Suprapubic skin (tissue), 4 donors: ENCODE data around the gene DNPH1. TPM values are rescaled to one million over a fixed set of nuclear protein-coding genes. Genes with fewer than 3 reads are reported as not detected.

ENCODE experiments used
- DNase-seq, 2 donors: peaks; one replicate each; pipeline ENCODE4 v3.0.0-alpha.2; 2019; ENCODE audit warnings: low spot score in 2 of 2
- H3K27ac ChIP-seq: fragments of 200-600 bp; sonication (generic); one replicate; pipeline ENCODE4 v1.5.1; 2019
- H3K27me3 ChIP-seq: fragments of 200-600 bp; sonication (generic); one replicate; pipeline ENCODE4 v1.5.1; 2019
- H3K36me3 ChIP-seq: fragments of 200-600 bp; sonication (generic); one replicate; pipeline ENCODE4 v1.5.1; 2019
- H3K4me1 ChIP-seq: fragments of 200-600 bp; sonication (generic); one replicate; pipeline ENCODE4 v1.5.1; 2019
- H3K4me3 ChIP-seq: fragments of 200-600 bp; sonication (generic); one replicate; pipeline ENCODE4 v1.5.1; 2019; ENCODE audit warnings: mild to moderate bottlenecking
- H3K9me3 ChIP-seq: fragments of 200-600 bp; sonication (generic); one replicate; pipeline ENCODE4 v1.5.1; 2019
- CTCF ChIP-seq, 2 donors: fragments of 200-600 bp in 1 of 2; fragments of 450-650 bp in 1 of 2; sonication (generic) in 1 of 2; IDR thresholded peaks; one replicate each; pipeline ENCODE4 v1.5.1; 2016 to 2019; ENCODE audit warnings: antibody characterized with exemption in 2 of 2, mild to moderate bottlenecking in 1 of 2, moderate library complexity in 1 of 2
- EP300 ChIP-seq: sonication (generic); formaldehyde crosslinking; IDR thresholded peaks from one replicate; pipeline ENCODE4 v1.6.1; 2017; ENCODE audit warnings: antibody characterized with exemption
- POLR2A ChIP-seq, 2 donors: fragments of 450-650 bp; IDR thresholded peaks; one replicate each; pipeline ENCODE4 v1.6.1; 2017; ENCODE audit warnings: antibody characterized with exemption in 2 of 2, mild to moderate bottlenecking in 2 of 2, moderate library complexity in 2 of 2
- POLR2AphosphoS5 ChIP-seq, 3 donors: sonication (generic); formaldehyde crosslinking; IDR thresholded peaks; one replicate each; pipeline ENCODE4 v1.6.1; 2017; ENCODE audit warnings: antibody characterized with exemption in 3 of 3
- WGBS: methylation state at CpG from one replicate; pipeline ENCODE4 v1.1.5; 2018; 5-methylcytosine and 5-hydroxymethylcytosine counted together
- total RNA-seq, 4 donors: library from RNA; depleted of rRNA; stranded (reverse); fragments of >200 nt; gene quantifications; one replicate each; pipeline ENCODE4 v1.1.0, GENCODE V29; 2016

The DNPH1 gene
- total RNA-seq, 4 donors from 2014 or later = 21.9 to 88.4 (median 74.4) TPM

GRCh38 chr6:43254138-43254817, 25.0 kb upstream of the DNPH1 start:
- H3K4me1 ChIP-seq = peaks cover 7% of the 10 kb centered on the region
- TF ChIP-seq POLR2A (IDR thresholded peaks at IDR 0.05) (no peak), POLR2AphosphoS5 (IDR thresholded peaks at IDR 0.05) (no peak), EP300 (no peak), CTCF (IDR thresholded peaks at IDR 0.05) (no peak)
- no peaks in the 10 kb centered on the region for H3K36me3 ChIP-seq
- H3K27me3 ChIP-seq = peaks cover 67% of the 10 kb centered on the region
- no peak overlapping the region for H3K4me3 ChIP-seq
- H3K9me3 ChIP-seq = no peaks in the 10 kb centered on the region
- no peak overlapping the region for H3K27ac ChIP-seq
- DNase-seq = no peak
- WGBS = 97% methylated on average over 11 of the region's 15 CpGs

- H3K27me3 ChIP-seq = peaks cover 67% of the 10 kb centered on the region
These were observed 24.1 kb upstream of the DNPH1 start for GRCh38 chr6:43253401-43253800.

GRCh38 chr6:43250992-43251373, 21.7 kb upstream of the DNPH1 start:
- Histone ChIP-seq H3K9me3 (no peaks in the 10 kb centered on the region), H3K4me1 (peaks cover 22% of the 10 kb centered on the region), H3K4me3 (no peak overlapping the region), H3K27me3 (peaks cover 68% of the 10 kb centered on the region), H3K36me3 (no peaks in the 10 kb centered on the region), H3K27ac (no peak overlapping the region)
- no peak for DNase-seq
- 10% methylated on average over 8 of the region's 8 CpGs for WGBS
- TF ChIP-seq CTCF (IDR thresholded peaks at IDR 0.05) = no peak
- no peak for TF ChIP-seq POLR2A (IDR thresholded peaks at IDR 0.05)
- TF ChIP-seq EP300 = no peak
- TF ChIP-seq POLR2AphosphoS5 (IDR thresholded peaks at IDR 0.05) = no peak

More at GRCh38 chr6:43253401-43253800, 24.1 kb upstream of the DNPH1 start:
- DNase-seq = no peak
- no peak overlapping the region for H3K4me3 ChIP-seq
- TF ChIP-seq EP300 (no peak), CTCF (IDR thresholded peaks at IDR 0.05) (no peak), POLR2AphosphoS5 (IDR thresholded peaks at IDR 0.05) (no peak), POLR2A (IDR thresholded peaks at IDR 0.05) (no peak)
- no peak overlapping the region for H3K27ac ChIP-seq
- no peaks in the 10 kb centered on the region for H3K36me3 ChIP-seq
- WGBS = 92% methylated on average over 10 of the region's 11 CpGs
- no peaks in the 10 kb centered on the region for H3K9me3 ChIP-seq
- peaks cover 7% of the 10 kb centered on the region for H3K4me1 ChIP-seq

GRCh38 chr6:43248791-43249190, 19.5 kb upstream of the DNPH1 start:
- Histone ChIP-seq H3K4me3 (no peak overlapping the region), H3K9me3 (no peaks in the 10 kb centered on the region), H3K36me3 (no peaks in the 10 kb centered on the region), H3K4me1 (peaks cover 22% of the 10 kb centered on the region), H3K27ac (no peak overlapping the region), H3K27me3 (peaks cover 75% of the 10 kb centered on the region)
- TF ChIP-seq POLR2A (IDR thresholded peaks at IDR 0.05) = no peak
- no peak for TF ChIP-seq POLR2AphosphoS5 (IDR thresholded peaks at IDR 0.05)
- TF ChIP-seq EP300 = no peak
- no peak for TF ChIP-seq CTCF (IDR thresholded peaks at IDR 0.05)
- no peak for DNase-seq

GRCh38 chr6:43248101-43248500, 18.8 kb upstream of the DNPH1 start:
- H3K27me3 ChIP-seq = peaks cover 76% of the 10 kb centered on the region

More at GRCh38 chr6:43248101-43248500, 18.8 kb upstream of the DNPH1 start:
- Histone ChIP-seq H3K9me3 (no peaks in the 10 kb centered on the region), H3K4me3 (no peak overlapping the region), H3K36me3 (no peaks in the 10 kb centered on the region), H3K27ac (no peak overlapping the region), H3K4me1 (peaks cover 22% of the 10 kb centered on the region)
- no peak for TF ChIP-seq POLR2AphosphoS5 (IDR thresholded peaks at IDR 0.05)
- DNase-seq = no peak
- WGBS = 78% methylated on average over 3 of the region's 3 CpGs
